A673 (cell line): Measurements from ENCODE around the gene AAMP.

Experiments
- CTCF ChIP-seq: fragments of 300-800, 200-600 bp; sonication (generic); conservative IDR thresholded peaks from 2 replicates; pipeline ENCODE4 v1.5.1; 2017; ENCODE audit warnings: low read depth, mild to moderate bottlenecking, antibody characterized with exemption, low read length, moderate library complexity, mixed read lengths
- EZH2 ChIP-seq: fragments of 200-600 bp; sonication (generic); IDR thresholded peaks from 2 replicates; pipeline ENCODE4 v1.6.1; 2017; ENCODE audit warnings: borderline replicate concordance, low read depth, mild to moderate bottlenecking, mixed read lengths, antibody characterized with exemption, low read length; ENCODE audit not compliant: poor library complexity, severe bottlenecking

GRCh38 chr2:218295029-218295428 is 25.1 kb upstream of the AAMP start:
- TF ChIP-seq EZH2 (no peak), CTCF (no peak)
